GM18867 (cell line): ENCODE measurements around the gene PREX1.
"Not testable (repeated sequence)": the region's sequence is repeated elsewhere in the genome, so short reads cannot be mapped to it uniquely, and the experiment has no call there.

Experiments
- ATAC-seq: cut with Tn5 transposase; IDR thresholded peaks from one replicate; pipeline ENCODE4 v1.9.1; 2021; ENCODE audit warnings: mild to moderate bottlenecking, moderate library complexity; ENCODE audit not compliant: unreplicated experiment

Gene PREX1

DNA sequence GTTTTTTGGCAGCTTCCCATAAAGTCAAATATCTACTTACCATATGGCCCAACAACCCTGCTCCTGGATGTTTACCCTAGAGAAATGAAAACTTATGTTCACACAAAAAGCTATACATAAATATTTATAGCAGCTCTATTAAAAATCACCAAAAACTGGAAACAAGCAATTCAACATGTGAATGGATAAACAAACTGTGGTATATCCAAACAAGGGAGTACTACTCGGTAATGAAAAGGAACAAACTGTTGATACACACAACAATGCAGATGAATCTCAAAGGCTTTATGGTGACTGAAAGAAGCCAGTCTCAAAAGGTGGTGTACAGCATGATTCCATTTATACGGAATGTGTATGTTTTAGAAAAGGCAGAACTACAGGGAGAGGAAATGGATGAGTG, 48.4 kb downstream of the PREX1 start:
- ATAC-seq, result no peak

DNA sequence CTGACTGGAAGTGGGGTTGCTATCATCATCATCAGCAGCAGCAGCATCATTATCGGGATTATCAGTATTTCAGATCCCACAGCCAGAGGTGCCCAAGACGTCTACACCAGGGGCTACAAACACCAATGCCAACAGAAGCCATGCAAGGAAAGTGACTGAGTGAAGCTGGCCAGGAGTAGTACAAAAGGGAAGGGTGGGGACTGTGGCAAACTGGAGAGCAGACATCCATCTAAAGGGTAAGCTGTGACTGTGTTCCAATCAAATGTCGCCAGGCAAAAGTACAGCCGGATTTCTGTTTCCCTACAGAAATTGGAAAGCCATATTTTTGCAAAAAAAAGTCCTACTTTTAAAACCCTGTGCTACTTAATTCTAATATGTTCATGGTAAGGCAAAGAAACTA, 50.0 kb downstream of the PREX1 start:
- no peak for ATAC-seq

DNA sequence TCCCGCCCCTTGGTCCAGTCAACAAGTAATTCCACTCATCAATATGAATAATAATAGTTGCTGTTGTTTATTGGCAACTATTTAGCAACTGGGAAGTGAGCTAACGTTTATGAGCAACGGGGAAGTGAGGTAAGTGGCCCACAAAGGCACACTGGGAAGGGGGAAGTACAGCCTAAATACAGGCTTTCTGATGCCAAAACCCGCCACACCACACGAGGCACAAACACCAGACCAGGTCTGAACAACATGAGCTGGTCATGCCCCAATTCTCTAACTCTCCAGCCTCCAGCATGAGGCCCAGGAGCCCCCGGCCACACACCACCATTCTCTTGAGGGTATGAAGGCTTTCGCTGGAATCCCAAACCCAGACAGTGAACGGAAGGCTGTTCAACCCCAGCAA, 50.8 kb downstream of the PREX1 start:
- ATAC-seq, result no peak

DNA sequence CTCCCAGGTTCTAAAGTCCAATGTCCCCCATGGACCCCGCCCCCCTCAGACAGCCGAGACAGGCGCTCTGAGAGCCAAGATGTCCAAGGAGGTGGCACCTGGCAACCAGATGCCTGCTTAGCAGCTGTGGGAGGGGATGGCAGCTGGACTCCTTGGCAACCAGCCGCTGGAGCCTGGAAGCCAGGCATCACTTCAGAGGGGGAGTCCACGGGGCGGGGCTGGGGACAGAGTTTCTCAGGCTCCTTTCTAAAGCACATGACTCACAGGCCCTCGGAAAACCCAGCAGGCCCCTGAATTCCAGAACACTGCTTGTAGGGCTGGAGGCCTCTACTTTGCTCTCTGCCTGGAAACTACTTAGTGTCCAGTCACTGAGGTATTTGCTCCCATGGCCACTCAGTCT, 51.5 kb downstream of the PREX1 start:
- no peak for ATAC-seq

DNA sequence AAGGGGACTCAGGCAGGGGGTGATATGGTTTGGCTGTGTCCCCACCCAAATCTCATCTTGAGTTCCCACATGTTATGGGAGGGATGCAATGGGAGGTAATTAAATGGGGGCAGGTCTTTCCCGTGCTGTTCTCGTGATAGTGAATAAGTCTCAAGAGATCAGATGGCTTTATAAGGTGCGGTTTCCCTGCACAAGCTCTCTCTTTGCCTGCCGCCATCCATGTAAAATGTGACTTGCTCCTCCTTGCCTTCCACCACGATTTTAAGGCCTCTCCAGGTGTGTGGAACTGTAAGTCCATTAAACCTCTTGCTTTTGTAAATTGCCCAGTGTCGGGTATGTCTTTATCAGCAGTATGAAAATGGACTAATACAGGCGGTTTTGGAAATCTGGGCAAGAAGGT, 52.3 kb downstream of the PREX1 start:
- not testable (repeated sequence) for ATAC-seq

DNA sequence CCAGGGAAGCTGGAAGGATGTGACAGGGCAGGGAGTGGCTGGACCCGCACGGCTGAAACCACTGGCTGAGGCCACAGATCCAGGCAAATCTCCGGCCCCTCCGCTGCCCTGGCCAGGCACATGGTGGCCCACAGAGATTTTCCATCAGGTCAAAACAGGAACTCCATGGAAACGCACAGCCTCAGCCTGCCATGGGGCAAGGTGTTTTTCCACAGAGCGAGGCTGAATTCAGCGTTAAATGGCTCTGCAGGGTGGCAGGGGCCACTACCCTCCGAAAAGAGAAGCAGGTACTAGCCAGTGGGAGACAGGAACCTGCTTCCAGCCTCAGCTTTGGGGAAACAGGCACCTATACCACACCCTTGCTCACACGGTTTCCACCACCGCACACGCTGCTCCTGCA, 53.1 kb downstream of the PREX1 start:
- no peak for ATAC-seq

DNA sequence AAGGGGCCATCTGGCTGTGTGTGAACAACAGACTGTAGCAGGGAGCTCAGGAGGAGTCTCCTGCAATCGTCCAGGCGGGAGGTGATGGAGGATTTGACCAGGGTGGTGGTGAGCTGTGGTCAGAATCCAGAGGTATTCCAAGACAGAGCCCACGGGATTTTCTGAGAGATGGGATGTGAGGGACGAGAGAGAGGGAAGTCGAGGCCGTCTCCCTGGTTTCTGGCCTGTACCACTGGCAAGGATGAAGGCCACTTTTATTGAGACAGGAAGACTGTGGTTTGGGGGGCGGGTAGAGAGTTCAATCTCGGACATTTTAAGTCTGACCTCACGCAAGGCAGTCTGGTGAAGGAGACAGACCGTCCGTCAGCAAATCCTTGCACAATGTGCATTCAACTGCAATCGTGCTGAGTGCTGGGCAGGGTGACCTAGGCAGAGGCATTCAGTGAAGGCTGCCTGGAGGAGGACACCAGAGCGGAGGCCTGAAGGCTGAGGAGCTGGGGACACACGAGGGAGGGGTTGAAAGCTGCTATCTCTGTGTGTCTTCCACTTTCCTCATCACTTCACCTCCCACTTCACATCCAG, 53.9 kb downstream of the PREX1 start:
- no peak for ATAC-seq

DNA sequence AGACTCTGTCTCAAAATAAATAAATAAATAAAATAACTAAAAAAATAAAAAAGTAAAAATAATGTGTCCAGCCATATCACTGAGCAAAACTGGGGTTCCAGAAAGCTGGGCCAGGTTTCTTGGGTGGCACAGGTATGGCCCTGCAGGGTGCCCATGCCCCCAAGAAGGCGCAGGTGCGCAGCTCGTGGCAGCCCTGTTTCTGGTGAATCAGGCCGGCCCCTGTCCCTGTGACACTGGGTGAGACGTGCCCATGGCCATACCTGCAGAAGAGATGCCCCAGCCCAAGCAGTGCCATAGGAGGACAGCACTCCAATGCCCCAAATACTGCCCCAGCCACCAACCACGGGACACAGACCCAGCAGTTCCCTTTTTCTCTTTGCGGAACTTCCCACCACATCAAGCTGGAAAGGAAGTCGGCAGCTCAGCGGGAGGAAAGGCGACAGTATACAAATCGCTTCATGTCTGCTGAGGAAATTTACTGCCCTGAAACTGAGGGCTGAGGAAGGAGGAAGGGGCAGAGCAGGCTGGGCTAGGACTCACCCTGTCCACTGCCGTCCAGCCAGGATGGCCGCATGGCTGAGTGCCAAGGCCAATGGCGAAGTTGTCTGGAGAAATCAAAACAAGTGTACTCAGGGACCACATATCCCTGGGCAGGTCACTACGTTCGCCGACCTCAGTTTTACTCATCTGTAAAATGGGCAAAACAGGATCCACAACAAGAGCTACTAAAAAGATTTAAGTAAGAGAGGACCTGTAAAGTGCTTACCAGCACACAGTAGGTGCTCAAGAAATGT, 55.4 kb downstream of the PREX1 start:
- no peak for ATAC-seq

DNA sequence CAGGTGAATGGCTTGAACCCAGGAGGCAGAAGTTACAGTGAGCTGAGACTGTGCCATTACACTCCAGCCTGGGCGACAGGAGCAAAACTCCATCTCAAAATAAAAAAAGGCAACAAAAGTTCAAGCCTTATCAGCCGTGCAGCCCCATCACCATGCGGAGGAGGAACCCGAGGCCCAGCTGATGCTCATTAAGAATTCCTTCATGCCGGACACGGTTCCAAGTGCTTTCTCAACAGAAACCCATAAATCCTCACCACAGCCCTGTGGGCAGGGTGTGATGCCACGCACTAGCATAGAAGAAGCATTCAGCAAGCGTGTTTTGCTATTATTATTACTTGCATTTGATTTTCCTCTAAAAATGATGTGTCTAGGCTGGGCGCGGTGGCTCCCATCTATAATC, 56.3 kb downstream of the PREX1 start:
- no peak for ATAC-seq

DNA sequence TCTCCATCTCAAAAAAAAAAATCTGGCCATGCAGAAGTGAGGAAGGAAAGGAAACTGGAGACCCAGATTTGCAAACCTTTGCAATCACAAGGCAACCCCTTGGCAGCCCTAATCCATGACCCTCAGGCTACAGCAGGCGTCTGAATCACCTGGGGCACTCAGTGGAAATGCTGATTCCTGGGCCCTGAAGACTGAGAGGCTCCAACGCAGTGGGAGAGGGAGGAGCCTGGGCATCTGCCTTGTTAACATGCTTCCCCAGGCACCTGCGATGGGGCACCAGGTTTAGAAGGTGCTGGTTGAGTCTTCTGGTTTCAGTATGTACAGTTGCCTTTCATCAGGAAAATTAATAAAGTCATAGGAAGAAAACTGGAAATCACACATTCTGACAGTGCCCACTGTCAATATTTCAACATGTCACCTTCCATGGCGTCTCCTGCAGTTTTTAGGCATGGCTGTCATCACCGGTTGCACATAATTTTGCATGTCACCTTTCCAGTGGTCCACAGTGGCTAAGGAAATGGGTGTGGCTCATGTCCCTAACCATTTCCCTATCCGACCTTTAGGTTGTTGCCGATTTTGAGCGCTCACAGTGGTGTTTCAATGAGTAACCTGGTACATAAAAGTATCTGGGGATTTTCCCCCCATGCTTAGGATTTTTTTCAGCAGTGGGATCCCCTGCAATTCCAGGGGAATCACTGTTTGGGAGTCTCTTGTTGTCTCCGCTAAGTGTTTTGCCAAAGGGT, 56.9 kb downstream of the PREX1 start:
- ATAC-seq, result no peak

DNA sequence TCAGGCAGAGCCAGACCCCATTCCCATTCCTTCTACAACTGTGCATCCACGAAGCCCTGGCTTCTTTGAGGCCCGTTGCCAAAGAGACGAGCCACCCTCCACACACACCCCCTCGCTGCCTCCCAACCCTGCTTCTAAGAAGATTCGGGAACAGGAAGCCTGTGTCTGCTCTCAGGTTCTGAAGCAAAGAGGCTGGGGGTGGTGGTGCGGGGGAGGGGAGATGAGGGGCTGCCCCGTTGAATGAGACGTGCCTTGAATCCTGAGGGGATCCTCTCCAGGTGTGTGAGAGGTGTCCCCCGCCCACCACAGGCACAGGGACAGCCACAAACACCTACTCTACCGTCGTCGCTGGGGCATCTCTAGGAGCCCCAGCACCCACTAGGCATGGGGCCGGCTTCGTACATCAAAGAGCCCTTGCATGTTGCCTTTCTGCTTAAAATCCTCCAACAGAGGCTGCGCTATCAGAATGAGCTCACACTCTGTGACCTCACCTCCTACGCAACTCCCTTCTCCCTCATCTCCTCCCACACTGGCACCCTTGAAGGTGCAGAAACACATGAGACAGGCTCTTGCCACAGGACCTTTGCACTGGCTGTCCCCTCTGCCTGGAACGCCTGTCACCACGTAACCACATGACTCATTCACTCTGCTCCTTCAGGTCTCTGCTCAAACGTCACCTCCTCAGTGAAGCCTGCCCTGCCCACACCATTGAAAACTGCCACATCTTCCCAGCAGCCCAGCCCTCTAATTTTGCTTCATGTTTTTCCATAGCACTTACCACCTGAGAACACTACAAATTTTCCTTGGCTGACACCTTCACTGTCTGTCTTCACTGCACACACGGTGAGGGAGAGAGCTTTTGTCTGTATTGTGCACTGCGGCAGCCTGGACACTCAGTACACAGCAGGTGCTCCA, 58.5 kb downstream of the PREX1 start:
- peak; percentile 63 for ATAC-seq

DNA sequence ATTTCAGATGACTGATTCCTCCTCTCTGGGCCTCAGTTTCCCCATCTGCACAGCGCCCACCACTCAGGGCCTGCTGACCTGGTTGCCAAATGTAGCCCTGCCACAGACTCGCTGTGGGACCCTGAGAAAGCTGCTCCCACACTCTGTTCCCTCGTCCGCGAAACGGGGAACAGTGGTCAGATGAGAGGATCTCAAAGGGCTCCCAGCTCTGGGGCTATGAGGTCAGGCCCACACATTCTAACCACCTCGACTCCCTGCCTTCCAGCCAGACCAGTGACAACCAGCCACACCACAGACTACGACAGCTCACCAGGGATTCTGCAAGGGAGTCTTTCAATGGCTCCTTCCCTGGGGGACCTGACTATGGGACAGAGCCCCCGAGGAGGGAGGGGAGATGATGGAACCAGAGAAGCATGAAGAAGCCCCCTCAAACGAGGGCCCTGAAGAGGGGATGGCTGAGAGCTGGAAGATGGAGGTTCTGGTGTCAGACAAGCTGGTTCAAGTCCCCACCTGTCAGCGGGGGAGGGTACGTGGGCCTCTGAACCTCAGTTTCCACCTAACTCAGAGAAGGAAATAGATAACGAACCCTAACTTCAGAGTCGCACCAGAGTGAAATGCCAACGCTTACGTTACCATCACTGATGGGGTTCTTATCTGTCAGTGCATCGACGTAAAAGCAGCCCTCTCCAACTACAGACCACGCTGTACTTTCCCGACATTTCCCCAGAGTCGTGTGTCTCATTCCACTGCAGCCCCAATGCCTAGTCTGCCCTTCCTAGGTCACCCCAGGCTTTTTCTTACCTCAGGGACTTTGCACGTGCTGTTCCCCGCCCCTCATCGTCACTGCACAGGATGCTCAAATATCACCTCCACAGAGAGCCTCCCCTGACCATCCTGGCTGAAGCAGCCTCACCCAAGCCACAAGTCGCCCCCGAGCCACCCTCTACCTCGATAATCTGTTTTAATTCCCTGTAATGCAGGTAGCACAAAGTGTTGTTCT, 60.5 kb downstream of the PREX1 start:
- no peak for ATAC-seq

DNA sequence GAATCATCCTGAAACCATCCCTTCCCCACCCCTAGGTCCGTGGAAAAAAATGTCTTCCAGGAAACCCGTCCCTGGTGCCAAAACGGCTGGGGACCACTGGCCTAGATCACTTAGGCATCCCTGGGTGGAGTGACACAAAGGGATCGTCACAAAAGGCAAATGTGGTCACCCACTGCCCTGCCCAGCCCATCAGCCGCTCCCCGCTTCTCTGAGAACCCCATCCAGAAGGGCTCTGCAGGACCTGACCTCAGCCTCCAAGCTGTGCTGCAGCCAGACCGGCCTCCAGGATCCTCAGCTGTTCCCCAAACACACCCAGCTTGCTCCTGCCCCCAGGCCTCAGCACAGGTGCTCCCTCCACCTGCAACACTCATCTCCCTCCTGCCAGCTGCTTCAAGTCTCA, 61.6 kb downstream of the PREX1 start:
- no peak for ATAC-seq

DNA sequence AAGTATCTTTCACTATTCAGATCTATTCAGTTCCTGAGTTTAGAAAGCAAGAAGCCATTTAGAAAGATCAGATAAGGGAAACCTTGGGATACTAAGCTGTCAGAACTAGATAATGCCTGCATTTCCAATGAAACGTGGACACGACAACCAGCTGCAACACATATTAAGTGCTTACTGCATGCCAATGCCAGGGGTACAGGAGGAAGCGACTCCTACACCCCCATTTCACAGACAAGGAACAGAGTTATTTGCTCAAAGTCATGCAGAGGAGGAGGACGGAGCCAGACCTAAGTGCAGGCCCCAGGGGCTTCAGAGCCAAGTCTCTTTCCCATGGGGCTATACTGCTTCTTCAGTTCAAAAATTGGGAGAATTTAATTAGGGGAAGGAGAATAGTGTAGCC, 62.4 kb downstream of the PREX1 start:
- ATAC-seq, result no peak

DNA sequence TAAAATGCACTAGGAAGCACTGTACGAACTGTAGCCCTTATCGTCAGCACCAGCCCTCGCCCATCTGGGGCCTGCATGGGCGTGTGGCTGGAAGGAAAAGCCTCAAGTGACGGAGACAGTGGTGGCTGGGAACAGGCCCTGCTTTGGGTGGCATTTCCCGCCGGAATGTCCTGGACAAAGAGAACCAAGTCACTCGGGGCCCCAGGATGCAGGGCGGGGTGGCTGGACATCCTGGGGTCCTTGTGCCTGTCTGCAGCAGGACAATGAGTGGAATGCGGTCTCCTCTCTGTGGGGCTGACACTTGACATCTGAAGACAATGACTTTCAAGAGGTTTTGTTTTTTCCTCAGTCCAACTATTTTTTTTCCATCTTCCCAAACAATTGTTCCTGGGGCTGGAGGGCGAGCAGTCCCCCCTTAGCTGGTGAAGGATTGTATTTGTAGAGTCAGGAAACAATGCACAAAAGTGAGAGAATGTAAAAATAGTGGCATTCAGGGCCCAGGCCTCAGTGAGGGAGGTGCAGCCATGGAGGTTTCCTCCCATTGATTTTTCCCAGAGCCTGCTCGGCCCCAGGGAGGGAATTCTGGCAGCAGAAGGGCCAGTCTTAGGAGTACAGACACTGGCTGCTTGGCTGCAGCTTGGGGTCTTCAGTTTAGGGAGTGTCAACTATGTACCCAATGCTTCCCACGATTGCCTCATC, 64.4 kb downstream of the PREX1 start:
- no peak for ATAC-seq

DNA sequence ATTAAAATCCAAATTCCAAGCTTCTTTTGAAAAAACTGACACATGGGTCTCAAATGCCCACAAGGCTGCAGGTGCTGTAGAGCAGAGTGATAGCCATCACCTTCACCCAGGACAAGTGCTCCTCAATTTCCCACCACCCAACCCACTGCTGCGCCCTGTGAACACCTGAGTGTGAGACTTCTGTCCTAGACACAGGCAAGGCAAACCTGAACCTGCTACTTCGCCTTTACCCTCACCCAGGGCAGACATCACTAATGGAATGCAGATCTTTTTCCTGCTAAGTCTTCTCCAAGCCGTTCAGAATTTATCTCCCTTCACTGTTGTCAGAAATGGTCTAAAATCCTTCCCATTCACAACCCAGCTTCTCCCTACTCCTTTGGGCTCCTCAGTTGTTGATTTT, 65.9 kb downstream of the PREX1 start:
- ATAC-seq, result no peak

DNA sequence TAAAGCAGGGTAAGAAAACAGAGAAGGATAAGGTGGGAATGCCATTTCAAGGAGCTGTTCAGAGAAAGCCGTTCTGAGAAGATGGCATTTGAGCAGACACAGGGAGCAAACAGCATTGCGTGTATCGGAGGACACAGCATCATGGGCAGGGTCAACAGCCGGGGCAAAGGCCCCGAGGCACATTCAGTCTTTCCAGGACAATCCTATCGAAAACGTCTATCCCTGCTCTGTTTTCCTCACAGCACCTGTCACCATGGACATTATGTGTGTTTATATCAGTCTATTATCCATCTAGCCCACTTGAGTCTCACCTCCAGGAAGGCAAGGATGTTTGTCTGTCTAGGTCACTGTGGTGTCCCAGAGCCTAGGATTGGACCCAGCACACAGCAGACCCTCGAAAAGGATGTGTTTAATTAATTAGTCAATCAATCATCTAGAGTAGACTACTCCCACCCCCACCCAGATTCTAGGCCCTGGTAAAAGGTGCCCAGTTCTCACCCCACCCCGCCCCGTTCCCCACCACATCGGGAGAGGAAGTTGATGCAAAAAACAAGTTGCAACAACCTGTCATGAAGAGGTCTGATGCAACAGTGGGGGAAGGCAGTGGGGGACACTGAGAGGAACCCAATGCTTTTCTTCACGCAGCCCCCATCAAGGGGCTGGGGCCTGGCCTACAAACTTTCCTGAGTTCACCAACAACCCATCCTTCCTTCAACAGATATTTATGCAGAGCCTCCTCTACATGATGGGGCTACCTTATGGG, 66.6 kb downstream of the PREX1 start:
- ATAC-seq, result no peak

DNA sequence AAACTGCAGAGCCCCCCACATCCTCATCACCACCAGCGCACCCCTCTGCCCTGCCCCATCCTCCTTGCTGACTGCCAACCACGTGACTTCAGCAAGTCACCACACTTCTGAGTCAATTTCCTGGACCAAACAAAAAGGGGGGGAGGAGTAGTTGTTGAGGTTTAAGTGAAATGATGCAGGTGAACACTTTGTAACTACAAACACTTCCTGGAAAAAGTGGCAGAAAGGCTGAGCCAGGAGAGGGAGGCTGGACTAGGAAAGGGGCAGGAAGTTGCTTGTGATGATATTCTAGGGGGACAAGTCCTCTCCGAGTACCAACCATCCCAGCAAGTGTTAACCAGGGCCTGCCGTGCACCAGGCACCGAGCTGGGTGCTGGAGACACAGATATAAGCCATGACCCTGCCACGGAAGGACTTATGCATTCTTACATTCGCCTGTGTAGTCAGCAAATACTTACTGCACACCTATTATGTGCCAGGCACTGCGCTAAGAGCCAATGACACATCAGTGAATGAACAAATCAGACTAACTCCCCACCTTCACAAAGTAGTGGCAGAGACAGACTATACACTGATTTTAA, 67.3 kb downstream of the PREX1 start:
- ATAC-seq, result peak; percentile 55
